ENCODE measurements around the gene TUBB2B.

The TUBB2B gene

DNA sequence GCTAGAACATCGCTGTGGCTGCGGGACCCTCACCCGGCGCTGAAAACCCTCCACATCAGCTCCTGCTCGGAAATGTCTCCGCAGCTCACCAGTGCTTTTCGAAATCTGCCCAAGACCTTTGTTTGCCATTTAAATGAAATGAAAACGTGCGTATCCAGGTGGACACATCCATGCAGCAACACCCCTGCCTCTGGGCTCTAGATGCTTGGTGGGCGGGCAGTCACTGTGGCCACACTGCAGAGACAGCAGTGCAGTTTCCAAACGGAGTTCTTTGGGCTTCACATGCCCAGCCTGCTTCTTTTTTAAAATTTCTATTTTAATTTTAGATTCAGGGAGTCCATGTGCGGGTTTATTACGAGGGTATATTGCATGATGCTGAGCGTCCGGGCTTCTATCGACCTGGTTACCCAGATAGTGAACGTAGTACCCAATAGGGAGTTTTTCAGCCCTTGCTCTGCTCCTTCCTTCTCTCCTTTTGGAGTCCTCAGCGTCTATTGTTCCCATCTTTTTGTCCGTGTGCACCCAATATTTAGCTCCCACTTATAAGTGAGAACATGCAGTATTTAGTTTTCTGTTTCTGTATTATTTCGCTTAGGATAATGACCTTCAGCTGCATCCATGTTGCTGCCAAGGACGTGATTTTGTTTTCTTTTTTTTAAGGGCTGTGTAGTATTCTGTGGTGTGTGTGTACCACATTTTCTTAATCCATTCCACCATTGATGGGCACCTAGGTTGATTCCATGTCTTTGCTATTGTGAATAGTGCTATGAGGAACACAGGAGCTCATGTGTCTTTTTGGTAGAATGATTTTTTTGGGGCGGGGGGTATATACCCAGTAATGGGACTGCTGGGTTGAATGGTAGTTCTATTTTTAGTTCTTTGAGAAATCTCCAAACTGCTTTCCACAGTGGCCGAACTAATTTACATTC lies 4.8 kb upstream of the TUBB2B start:
- no peak for FAIRE-seq

GRCh38 chr6:3231247-3232016 lies 4.0 kb upstream of the TUBB2B start:
- FAIRE-seq, result no peak

DNA sequence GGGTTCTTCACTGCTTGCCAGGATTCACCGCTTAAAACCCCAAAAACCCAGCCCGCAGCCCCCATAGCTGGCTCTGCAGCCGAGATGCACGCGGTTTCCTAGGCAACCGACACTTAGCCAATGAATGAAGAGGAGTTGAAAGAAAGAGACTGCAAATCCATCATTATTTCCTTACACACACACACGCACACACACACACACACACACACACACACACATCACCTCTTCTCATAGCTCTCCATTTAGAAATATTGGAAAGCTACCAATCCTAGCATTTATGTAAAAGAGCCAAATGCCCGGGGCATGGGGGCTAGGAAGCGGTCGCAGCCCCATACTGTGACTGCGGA lies 3.4 kb upstream of the TUBB2B start:
- no peak for FAIRE-seq

DNA sequence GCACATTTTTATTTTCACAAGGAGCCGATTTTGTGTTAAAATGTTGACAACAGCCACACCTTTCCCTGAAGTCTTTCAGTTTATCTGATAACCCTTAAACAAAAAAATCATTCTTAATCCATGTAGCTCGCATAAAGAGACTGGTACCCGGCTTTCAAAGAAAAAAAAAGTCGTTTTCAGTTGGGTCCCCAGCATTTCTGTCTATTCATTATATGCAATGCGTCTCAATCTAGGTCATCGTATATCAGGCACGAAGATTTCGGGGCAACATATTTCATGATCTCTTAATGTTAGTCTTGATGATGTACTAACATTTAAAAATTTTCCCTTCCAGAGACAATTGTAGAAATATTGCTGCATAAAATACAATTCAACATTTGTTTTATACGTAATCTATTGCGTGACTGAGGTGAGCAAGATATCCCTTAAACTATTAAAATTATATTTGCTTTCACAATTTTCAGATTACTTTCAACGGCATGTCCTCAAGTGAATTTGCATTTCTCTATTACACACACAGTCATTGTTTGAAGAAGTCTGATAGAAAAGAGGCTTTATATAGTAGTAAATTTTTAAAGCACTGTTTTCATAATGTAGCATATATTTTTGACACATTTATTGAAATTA lies 2.9 kb upstream of the TUBB2B start:
- no peak for FAIRE-seq

DNA sequence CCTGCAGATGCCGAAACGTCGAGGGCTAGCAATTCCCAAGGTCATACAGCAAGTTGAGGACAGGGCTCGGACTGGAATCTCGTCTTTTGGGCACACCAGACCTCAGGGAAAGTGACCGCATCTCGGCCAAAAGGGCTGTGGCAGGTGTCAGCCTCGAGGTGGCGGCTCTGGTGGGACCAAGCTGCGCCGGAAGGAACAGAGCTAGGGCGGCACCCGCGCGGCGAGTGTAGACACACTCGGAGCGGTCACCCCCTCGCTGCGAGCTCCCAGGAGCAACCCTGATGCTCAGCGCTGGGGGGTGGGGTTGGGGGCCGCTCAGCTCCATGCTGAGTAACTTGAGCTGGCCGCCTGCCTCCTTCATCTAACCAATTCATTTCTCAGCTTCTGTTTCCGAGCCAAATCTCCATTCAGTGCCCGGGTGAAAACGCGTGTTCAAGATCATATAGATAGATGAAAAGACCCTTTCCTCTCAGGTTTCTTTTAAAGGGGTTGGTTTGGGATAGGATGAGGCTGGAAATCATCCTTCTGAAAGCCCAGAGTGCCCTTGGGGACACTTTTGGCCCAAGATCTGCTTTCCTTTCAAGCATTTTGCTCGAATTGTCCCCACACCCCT lies 2.2 kb upstream of the TUBB2B start:
- no peak for FAIRE-seq

- FAIRE-seq, result no peak
Measured at GRCh38 chr6:3228771-3229565, 1.5 kb upstream of the TUBB2B start.

DNA sequence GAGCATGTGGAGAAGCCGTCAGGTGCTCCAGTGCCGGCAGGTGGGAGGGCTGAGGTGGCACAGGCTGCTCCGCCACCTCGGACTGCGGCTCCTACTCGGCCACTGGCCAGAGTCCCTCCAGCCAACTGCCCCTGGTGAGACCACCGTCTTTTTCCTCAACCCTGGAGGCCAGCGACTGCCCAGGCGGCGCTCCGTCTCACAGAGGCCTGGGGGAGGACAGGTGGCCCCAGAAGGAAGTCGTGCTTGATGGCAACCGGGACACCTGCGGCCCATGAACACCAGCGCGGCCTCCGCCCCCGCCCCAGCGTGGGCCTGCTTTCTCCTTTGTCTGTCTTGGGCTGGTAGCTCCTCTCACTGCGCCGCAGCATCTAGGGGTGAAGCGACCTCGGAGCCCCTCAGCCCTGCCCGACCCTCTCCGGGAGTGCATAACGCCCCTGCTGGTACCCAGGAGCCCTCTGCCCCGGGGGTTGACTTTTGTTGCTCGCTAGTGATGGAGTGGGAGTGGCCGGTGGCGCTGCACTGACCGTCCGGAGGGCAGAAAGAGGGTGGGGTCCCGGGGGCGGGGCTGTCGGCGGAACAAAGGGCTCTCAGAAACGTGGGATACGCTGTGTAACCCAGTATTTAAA lies 706 bp upstream of the TUBB2B start:
- FAIRE-seq, result no peak

DNA sequence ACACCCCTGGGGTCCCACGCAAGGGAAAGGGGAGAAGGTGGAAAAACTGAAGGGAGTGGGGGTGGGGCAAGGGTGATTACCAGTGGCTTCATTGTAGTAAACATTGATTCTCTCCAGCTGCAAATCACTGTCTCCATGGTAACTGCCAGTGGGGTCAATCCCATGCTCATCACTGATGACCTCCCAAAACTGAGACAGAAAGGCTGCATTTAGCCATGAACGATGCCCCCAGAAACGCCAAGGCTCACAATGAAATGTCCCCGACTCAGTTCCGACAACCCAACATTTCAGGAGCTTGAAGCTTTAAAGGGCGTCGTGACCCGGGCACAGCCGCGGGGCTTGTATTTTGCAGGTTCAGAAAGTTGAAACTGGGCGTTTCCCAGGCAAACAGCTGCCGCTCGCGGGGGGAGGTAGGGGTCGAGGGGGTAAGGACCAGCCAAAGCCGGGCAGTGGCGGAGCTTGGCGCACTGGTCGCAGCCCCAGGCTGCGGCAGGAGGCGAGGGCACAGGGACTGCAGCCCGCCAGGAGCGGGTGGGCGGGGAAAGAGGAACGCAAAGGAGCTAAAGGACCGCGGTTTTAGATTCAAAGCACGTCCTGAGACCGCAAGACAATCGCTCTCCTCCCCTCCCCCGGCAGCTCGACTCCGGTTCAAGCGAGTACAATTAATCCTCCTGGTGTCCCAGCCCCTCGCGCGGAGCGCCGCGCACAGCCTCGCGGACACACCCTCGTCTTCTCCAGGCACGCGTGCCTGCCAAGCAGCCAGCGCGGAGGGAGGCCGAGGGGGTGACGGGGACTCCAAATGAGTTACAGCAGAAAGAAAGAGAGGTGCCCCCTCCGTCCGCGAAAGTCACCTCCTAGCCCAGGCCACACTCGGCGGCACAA lies 731 bp downstream of the TUBB2B start:
- no peak for FAIRE-seq

- no peak for FAIRE-seq
Measured at GRCh38 chr6:3226042-3226441, 1.4 kb downstream of the TUBB2B start.

- no peak for FAIRE-seq
Measured at GRCh38 chr6:3222506-3223038, 4.9 kb downstream of the TUBB2B start.

DNA sequence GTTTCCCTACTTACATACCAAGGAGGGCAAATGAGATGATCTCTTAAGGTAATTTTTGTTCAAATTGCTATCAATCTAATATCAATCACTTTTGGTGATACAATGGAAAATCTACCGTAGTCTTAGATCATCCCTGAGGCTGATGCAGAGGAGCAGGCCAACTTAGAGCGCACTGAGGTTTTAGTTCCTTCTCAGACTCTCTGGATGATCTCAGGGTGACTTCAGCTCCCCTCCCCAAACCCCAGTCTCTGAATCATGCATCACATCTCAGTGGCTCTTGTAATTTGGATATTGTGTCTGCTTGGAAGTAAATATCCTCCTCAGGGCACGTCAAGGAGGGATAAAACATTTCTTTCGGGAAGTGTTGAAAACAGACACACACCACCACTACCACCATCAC lies 5.9 kb downstream of the TUBB2B start:
- no peak for FAIRE-seq

DNA sequence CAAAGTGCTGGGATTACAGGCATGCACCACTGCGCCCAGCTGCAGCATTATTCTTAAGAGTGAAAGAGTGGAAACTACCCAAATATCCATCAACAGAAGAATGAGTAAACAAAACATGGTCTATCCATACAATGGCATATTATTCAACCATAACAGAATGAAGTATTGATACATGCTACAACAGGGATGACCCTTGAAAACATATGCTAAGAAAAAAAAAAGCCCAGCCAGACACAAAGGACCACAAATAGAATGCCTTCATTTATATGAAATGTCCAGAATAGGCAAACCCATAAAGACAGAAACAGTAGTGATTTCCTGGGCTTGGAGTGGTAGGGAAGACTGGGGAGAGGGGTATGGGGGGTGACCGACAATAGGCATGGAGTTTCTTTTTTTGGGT lies 7.1 kb downstream of the TUBB2B start:
- no peak for FAIRE-seq

DNA sequence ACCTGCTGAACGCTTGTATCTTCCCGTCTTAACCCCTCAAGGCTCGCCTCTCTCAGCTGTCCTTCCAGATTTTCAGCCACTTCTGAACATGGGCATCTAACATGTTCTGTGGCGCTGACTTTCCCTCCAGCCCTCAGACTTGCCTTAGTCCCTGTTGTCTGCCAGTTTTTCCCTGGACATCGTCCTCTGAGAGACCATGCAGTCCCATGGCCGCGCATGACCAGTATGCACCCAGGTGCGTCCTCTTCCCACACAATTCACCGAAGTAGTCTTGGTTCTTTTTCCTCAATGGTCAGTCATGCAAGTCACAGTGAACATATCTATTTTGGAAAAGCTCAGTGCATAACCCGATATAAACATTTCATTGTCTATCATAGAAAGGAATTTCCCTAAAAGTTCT lies 9.2 kb downstream of the TUBB2B start:
- FAIRE-seq, result no peak

GRCh38 chr6:3217286-3217685 lies 10.2 kb downstream of the TUBB2B start:
- no peak for FAIRE-seq

DNA sequence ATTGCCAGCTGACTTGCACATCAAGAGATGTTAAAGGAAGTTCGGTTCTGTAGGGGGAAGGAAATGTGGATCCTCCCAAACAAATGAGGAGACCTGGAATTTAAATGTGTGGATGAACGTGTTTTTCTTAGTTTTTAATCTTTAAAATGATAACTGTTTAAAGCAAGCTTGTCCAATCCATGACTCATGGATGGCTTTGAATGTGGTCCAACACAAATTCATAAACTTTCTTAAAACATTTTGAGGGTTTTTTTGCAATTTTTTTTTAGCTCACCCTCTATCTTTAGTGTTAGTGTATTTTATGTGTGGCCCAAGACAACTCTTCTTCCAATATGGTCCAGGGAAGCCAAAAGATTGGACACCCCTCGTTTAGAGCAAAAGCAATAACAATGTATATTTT lies 12.6 kb downstream of the TUBB2B start:
- no peak for FAIRE-seq

GRCh38 chr6:3213334-3213695 lies 14.1 kb downstream of the TUBB2B start:
- no peak for FAIRE-seq

GRCh38 chr6:3212261-3212660 lies 15.2 kb downstream of the TUBB2B start:
- FAIRE-seq, result no peak

DNA sequence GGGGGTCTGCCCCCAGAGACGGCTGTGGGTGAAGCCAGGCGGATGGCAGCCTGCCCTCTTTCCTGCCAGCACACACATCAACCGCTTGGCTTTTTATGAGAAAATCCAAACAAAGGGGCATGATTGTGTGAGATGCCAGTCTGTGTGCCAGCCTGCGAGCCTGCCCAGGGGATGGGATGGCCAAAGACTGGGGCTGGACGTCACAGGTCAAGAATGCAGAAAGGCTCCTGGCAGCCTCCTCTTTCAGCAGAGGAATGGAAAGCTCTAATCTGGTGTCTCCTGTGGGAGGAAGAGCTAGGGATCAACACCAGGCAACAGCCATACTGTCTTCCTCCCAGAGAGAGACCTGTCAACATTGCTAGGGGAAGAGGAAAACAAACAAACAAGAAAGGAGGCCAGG lies 15.8 kb downstream of the TUBB2B start:
- no peak for FAIRE-seq

GRCh38 chr6:3210024-3210610 lies 17.3 kb downstream of the TUBB2B start:
- FAIRE-seq, result no peak
